AG09319 (cell line): ENCODE results near the gene CORO6.

Experiments used
- DNase-seq: peaks from one replicate; pipeline ENCODE4 v3.0.0-alpha.2; 2010; ENCODE audit warnings: low read depth; ENCODE audit errors: extremely low read depth
- TF ChIP-seq, protein P1 (sequence below): IDR thresholded peaks from 2 replicates; pipeline ENCODE4 v1.5.1; 2011; ENCODE audit warnings: low read depth, mild to moderate bottlenecking, inconsistent platforms, low read length, moderate library complexity

The CORO6 gene

DNA sequence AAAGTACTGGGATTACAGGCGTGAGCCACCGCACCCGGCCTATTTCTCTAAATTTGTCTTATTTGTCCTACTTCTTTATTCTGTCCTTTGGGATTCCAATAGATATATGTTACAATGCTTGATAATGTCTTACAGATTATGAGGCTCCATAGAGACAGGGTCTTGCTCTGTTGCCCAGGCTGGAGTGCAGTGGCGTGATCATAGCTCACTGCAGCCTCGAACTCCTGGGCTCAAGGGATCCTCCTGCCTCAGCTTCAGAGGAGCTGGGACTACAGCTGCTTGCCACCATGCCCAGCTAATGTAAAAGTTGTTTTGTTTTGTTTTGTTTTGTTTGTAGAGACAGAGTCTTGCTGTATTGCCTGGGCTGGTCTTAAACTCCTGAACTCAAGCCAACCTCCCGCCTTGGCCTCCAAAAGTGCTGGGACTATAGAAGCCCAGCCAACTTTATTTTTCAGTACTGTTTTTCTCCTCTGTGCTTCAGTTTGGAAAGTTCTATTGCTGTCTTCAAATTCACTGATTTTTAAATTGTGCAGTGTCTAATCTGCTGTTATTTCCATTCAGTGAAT lies 19.5 kb downstream of the CORO6 start:
- no peak for DNase-seq
- TF ChIP-seq, protein P1, sequence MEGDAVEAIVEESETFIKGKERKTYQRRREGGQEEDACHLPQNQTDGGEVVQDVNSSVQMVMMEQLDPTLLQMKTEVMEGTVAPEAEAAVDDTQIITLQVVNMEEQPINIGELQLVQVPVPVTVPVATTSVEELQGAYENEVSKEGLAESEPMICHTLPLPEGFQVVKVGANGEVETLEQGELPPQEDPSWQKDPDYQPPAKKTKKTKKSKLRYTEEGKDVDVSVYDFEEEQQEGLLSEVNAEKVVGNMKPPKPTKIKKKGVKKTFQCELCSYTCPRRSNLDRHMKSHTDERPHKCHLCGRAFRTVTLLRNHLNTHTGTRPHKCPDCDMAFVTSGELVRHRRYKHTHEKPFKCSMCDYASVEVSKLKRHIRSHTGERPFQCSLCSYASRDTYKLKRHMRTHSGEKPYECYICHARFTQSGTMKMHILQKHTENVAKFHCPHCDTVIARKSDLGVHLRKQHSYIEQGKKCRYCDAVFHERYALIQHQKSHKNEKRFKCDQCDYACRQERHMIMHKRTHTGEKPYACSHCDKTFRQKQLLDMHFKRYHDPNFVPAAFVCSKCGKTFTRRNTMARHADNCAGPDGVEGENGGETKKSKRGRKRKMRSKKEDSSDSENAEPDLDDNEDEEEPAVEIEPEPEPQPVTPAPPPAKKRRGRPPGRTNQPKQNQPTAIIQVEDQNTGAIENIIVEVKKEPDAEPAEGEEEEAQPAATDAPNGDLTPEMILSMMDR: no peak

GRCh38 chr17:29597361-29598172 lies 25.1 kb downstream of the CORO6 start:
- no peak for DNase-seq
- TF ChIP-seq, protein P1: no peak

GRCh38 chr17:29596811-29597210 lies 25.9 kb downstream of the CORO6 start:
- DNase-seq: no peak
- TF ChIP-seq, protein P1: no peak

GRCh38 chr17:29595943-29596774 lies 26.6 kb downstream of the CORO6 start:
- no peak for DNase-seq
- TF ChIP-seq, protein P1: no peak

DNA sequence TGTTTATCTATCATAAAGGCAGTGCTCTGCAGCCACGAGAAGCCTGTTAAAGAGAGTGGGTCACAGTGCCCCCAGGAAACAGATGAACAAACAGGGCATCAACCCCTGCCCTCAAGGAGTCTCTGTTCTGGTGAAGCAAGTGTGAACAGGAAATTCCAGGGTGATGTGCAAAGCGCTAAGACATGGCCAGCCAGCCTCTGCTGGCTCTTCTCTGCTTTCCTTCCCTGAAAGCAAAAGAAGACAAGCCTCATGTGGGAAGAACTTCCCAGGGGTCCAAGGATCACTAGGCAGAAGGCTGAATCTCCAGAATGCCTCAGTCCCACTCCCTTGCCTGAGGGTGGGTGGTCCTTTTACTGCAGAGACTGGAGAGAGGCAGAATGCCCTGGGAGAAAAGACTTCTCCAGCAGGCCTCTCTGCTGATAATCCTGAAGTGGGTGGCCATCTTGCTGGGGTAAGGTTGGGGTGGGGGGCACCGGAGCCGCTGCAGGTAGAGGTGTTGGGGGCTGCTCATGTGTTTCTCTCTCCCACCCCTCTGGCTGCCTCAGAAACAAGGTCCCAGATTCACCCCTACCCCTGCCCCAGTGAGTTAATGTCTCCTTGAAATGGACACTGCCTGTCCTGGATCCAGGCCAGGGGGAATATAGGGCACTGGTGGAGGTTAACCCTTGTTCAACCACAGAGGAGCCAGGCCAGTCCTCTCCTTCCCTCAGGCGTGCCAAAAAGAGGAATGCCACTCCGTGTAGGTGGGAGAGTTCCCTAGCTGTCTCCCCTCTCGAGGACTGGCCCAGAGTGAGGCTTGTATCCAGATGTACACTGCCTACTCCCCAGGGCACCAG lies 27.4 kb downstream of the CORO6 start:
- no peak for DNase-seq
- TF ChIP-seq, protein P1: no peak

DNA sequence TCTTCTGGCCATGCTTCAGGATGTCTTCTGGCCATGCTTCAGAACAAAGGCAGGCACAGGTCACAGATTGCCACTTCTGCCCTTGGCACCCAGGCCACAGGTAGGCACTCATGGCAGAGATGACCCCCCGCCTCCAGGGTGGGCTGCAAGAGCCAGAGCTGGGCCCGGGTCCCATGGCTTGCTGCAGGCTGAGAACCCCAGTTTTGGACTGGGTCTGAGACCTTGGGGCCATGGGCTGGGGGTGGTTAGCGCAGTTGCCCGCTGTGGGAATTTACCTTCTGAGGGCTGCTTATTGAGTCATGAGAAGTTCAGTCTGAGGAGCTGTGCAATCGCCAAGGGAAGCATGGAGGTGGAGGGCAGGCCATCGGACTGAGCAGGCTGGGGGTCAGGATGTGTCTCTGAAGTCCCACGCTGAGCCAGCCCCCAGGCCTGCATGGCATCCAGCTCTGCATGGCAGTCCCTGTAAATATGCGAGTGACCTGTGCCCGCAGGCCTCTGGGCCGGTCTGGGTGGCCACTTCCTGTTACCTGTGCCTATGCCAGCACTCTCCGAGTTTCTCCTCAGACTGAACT lies 28.1 kb downstream of the CORO6 start:
- DNase-seq: no peak
- TF ChIP-seq, protein P1: no peak
